OCI-LY1 (cell line): ENCODE data around the gene UGCG.
"Not testable (repeated sequence)": the region's sequence is repeated elsewhere in the genome, so short reads cannot be mapped to it uniquely, and the experiment has no call there.

Experiments
- H2AFZ ChIP-seq: fragments of 200-600 bp; sonication (generic), shearing (Covaris generic); 2 replicates; pipeline ENCODE4 v1.6.0; 2014; ENCODE audit warnings: antibody characterized with exemption, mild to moderate bottlenecking, low read length
- H3F3A ChIP-seq: fragments of 200-600 bp; sonication (generic), shearing (Covaris generic); 2 replicates; pipeline ENCODE4 v1.6.0; 2014; ENCODE audit warnings: mild to moderate bottlenecking, antibody characterized with exemption, low read length, moderate library complexity; ENCODE audit not compliant: insufficient read depth
- H3K27ac ChIP-seq: fragments of 200-600 bp; sonication (generic); 2 replicates; pipeline ENCODE4 v1.5.1; 2014; ENCODE audit warnings: low read length, mixed run types, mild to moderate bottlenecking, low read depth; ENCODE audit not compliant: poor library complexity, severe bottlenecking
- H3K27me3 ChIP-seq: fragments of 200-600 bp; sonication (generic); 2 replicates; pipeline ENCODE4 v1.6.0; 2014; ENCODE audit warnings: antibody characterized with exemption, mild to moderate bottlenecking, low read length, moderate library complexity; ENCODE audit not compliant: insufficient read depth
- H3K36me3 ChIP-seq: fragments of 200-600 bp; sonication (generic); 2 replicates; pipeline ENCODE4 v1.6.1; 2014; ENCODE audit warnings: mild to moderate bottlenecking, antibody characterized with exemption, low read length, moderate library complexity, mixed read lengths; ENCODE audit not compliant: insufficient read depth
- H3K4me1 ChIP-seq: fragments of 200-600 bp; sonication (generic); 2 replicates; pipeline ENCODE4 v1.5.1; 2014; ENCODE audit warnings: mild to moderate bottlenecking, low read length, moderate library complexity; ENCODE audit not compliant: insufficient read depth, severe bottlenecking
- H3K4me2 ChIP-seq: fragments of 200-600 bp; sonication (generic), shearing (Covaris generic); 2 replicates; pipeline ENCODE4 v1.6.1; 2014; ENCODE audit warnings: low read length
- H3K4me3 ChIP-seq: fragments of 200-600 bp; sonication (generic); 2 replicates; pipeline ENCODE4 v1.5.1; 2014; ENCODE audit warnings: low read length, low read depth, mild to moderate bottlenecking, mixed read lengths; ENCODE audit not compliant: poor library complexity, severe bottlenecking
- H3K79me2 ChIP-seq: fragments of 200-600 bp; shearing (Covaris generic); 2 replicates; pipeline ENCODE4 v1.6.1; 2016; ENCODE audit warnings: mixed run types, low read length, mixed read lengths; ENCODE audit not compliant: insufficient read depth
- H3K9ac ChIP-seq: fragments of 200-600 bp; sonication (generic), shearing (Covaris generic); 2 replicates; pipeline ENCODE4 v1.6.1; 2014; ENCODE audit warnings: mild to moderate bottlenecking, low read length, mixed read lengths
- H3K9me2 ChIP-seq: fragments of 200-600 bp; sonication (generic), shearing (Covaris generic); 2 replicates; pipeline ENCODE4 v1.6.1; 2014; ENCODE audit warnings: low read depth, mild to moderate bottlenecking, low read length, mixed read lengths
- H3K9me3 ChIP-seq: fragments of 200-600 bp; shearing (Covaris generic); 2 replicates; pipeline ENCODE4 v1.6.1; 2014; ENCODE audit warnings: low read length, mixed read lengths
- H4K20me1 ChIP-seq: fragments of 200-600 bp; sonication (generic), shearing (Covaris generic); 2 replicates; pipeline ENCODE4 v1.6.0; 2016; ENCODE audit warnings: mild to moderate bottlenecking, low read length; ENCODE audit not compliant: insufficient read depth
- EZH2 ChIP-seq: fragments of 200-600 bp; sonication (generic), shearing (Covaris generic); IDR thresholded peaks from 2 replicates; pipeline ENCODE4 v1.8.0; 2017; ENCODE audit warnings: borderline replicate concordance, mixed run types, mild to moderate bottlenecking, antibody characterized with exemption, low read length, moderate library complexity, mixed read lengths
- TF ChIP-seq, protein P1 (sequence below): fragments of 200-600 bp; sonication (generic), shearing (Covaris generic); IDR thresholded peaks from 2 replicates; pipeline ENCODE4 v1.5.1; 2017; ENCODE audit warnings: mild to moderate bottlenecking, antibody characterized with exemption, low read length, moderate library complexity, mixed read lengths

The UGCG gene

DNA sequence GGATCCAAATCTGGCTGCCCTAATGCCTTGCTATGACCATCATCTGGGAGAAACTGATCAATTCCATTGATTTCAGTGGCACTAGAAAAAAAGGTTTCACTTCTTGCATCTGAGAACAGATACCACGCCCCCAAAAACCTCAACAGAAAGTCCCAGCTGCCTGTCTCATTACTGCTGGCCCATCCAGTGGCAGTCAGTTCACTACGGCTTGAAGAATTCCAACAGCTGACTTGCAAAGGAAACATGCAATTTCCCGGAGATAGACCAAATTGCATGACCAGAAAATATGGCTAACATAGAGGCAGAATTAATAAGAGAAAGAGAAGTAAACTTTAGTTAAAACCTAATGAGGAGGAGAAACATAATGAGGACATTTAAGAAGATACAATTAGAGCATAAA is 48.6 kb downstream of the UGCG start:
- H3K36me3 ChIP-seq: no peaks in the 10 kb centered on the region
- H3K27me3 ChIP-seq: no peaks in the 10 kb centered on the region
- no peaks in the 10 kb centered on the region for H4K20me1 ChIP-seq
- no peak overlapping the region for H2AFZ ChIP-seq
- TF ChIP-seq EZH2: no peak
- TF ChIP-seq, protein P1, sequence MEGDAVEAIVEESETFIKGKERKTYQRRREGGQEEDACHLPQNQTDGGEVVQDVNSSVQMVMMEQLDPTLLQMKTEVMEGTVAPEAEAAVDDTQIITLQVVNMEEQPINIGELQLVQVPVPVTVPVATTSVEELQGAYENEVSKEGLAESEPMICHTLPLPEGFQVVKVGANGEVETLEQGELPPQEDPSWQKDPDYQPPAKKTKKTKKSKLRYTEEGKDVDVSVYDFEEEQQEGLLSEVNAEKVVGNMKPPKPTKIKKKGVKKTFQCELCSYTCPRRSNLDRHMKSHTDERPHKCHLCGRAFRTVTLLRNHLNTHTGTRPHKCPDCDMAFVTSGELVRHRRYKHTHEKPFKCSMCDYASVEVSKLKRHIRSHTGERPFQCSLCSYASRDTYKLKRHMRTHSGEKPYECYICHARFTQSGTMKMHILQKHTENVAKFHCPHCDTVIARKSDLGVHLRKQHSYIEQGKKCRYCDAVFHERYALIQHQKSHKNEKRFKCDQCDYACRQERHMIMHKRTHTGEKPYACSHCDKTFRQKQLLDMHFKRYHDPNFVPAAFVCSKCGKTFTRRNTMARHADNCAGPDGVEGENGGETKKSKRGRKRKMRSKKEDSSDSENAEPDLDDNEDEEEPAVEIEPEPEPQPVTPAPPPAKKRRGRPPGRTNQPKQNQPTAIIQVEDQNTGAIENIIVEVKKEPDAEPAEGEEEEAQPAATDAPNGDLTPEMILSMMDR: no peak
- H3K79me2 ChIP-seq: no peaks in the 10 kb centered on the region
- no peaks in the 10 kb centered on the region for H3K4me1 ChIP-seq
- H3K4me3 ChIP-seq: no peak overlapping the region
- no peaks in the 10 kb centered on the region for H3K9me3 ChIP-seq
- no peaks in the 10 kb centered on the region for H3K9me2 ChIP-seq
- no peaks in the 10 kb centered on the region for H3F3A ChIP-seq
- H3K9ac ChIP-seq: no peak overlapping the region
- no peak overlapping the region for H3K4me2 ChIP-seq
- H3K27ac ChIP-seq: no peak overlapping the region

GRCh38 chr9:111948109-111948508 is 51.5 kb downstream of the UGCG start:
- H2AFZ ChIP-seq, H3K27ac ChIP-seq, H3K9me3 ChIP-seq, H4K20me1 ChIP-seq, H3K79me2 ChIP-seq, H3F3A ChIP-seq, H3K9ac ChIP-seq, H3K9me2 ChIP-seq, H3K4me2 ChIP-seq, H3K4me1 ChIP-seq, H3K36me3 ChIP-seq, H3K4me3 ChIP-seq, H3K27me3 ChIP-seq: not testable (repeated sequence)

- no peaks in the 10 kb centered on the region for H3K4me1 ChIP-seq
- H3K4me2 ChIP-seq: no peak overlapping the region
- no peak overlapping the region for H3K9ac ChIP-seq
- no peaks in the 10 kb centered on the region for H3K36me3 ChIP-seq
- H3K27me3 ChIP-seq: no peaks in the 10 kb centered on the region
- H3K27ac ChIP-seq: no peak overlapping the region
- no peaks in the 10 kb centered on the region for H3K9me2 ChIP-seq
- H4K20me1 ChIP-seq: no peaks in the 10 kb centered on the region
- no peak overlapping the region for H3K4me3 ChIP-seq
- no peaks in the 10 kb centered on the region for H3K79me2 ChIP-seq
- H3K9me3 ChIP-seq: no peaks in the 10 kb centered on the region
- no peak for TF ChIP-seq EZH2
- TF ChIP-seq, protein P1: no peak
- no peaks in the 10 kb centered on the region for H3F3A ChIP-seq
- H2AFZ ChIP-seq: no peak overlapping the region
Observed at GRCh38 chr9:111948951-111949350, 52.3 kb downstream of the UGCG start.

- H3K9me3 ChIP-seq: no peaks in the 10 kb centered on the region
- no peak for TF ChIP-seq EZH2
- TF ChIP-seq, protein P1: no peak
- H3K36me3 ChIP-seq: no peaks in the 10 kb centered on the region
- H3K4me2 ChIP-seq: no peak overlapping the region
- H3K4me1 ChIP-seq: no peaks in the 10 kb centered on the region
- H3K9me2 ChIP-seq: no peaks in the 10 kb centered on the region
- no peaks in the 10 kb centered on the region for H3F3A ChIP-seq
- no peaks in the 10 kb centered on the region for H4K20me1 ChIP-seq
- no peaks in the 10 kb centered on the region for H3K27me3 ChIP-seq
- no peak overlapping the region for H3K27ac ChIP-seq
- no peak overlapping the region for H3K9ac ChIP-seq
- no peak overlapping the region for H2AFZ ChIP-seq
- no peaks in the 10 kb centered on the region for H3K79me2 ChIP-seq
- no peak overlapping the region for H3K4me3 ChIP-seq
Observed at GRCh38 chr9:111949919-111950318, 53.3 kb downstream of the UGCG start.
